Activated CD8-positive, alpha-beta memory T cell treated with anti-CD3 and anti-CD28 coated beads, Interleukin-2, amount 10 ng/mL, durations not matched to agents 7 days and 5 days (primary cell): ENCODE data around the gene MAL. TPM values are rescaled to one million over a fixed set of nuclear protein-coding genes. Genes with fewer than 3 reads are reported as not detected.
A peak's percentile ranks its signal among the peaks of the same experiment; 100 is the strongest.

ENCODE experiments used
- ATAC-seq: fragments of 150-1000 bp; cut with Tn5 transposase; one replicate; pipeline ENCODE4 v1.10.0; 2021; ENCODE audit warnings: moderate library complexity
- CTCF ChIA-PET: fragments of 350-600 bp; sonication (Branson Sonifier 250); formaldehyde crosslinking; loops from one replicate; lab custom pipeline; 2021; ENCODE audit warnings: antibody characterized with exemption; lab: Charles Lee
- DNase-seq: peaks from one replicate; pipeline ENCODE4 v3.0.0-alpha.2; 2020
- H3K27ac Mint-ChIP-seq: one replicate; pipeline ENCODE4 v1.8.0; 2021; ENCODE audit warnings: mild to moderate bottlenecking, mixed read lengths
- H3K27me3 Mint-ChIP-seq: one replicate; pipeline ENCODE4 v1.8.0; 2021; ENCODE audit warnings: mixed read lengths
- H3K36me3 Mint-ChIP-seq: one replicate; pipeline ENCODE4 v1.8.0; 2021; ENCODE audit warnings: mild to moderate bottlenecking, mixed read lengths
- H3K4me1 Mint-ChIP-seq: one replicate; pipeline ENCODE4 v1.8.0; 2021; ENCODE audit warnings: mixed read lengths
- H3K4me3 Mint-ChIP-seq: one replicate; pipeline ENCODE4 v1.8.0; 2021; ENCODE audit warnings: mild to moderate bottlenecking, moderate library complexity, mixed read lengths
- H3K9me3 Mint-ChIP-seq: one replicate; pipeline ENCODE4 v1.8.0; 2022; ENCODE audit warnings: low read depth, mixed read lengths
- total RNA-seq, 2 experiments: library from RNA; stranded (reverse); gene quantifications; one replicate each; pipeline ENCODE4 v1.2.3, GENCODE V29; 2021

The MAL gene
- total RNA-seq, 2 experiments from 2014 or later, result 54.6 to 178 TPM

GRCh38 chr2:94992360-94992759, 33.1 kb upstream of the MAL start:
- DNase-seq (no peak), ATAC-seq (no peak)
- Mint-ChIP-seq H3K27me3 (peaks cover 19% of the 10 kb centered on the region), H3K4me3 (no peak overlapping the region), H3K4me1 (no peaks in the 10 kb centered on the region), H3K27ac (no peak overlapping the region), H3K9me3 (no peaks in the 10 kb centered on the region), H3K36me3 (no peaks in the 10 kb centered on the region)
- CTCF ChIA-PET, result no interaction called here

DNA sequence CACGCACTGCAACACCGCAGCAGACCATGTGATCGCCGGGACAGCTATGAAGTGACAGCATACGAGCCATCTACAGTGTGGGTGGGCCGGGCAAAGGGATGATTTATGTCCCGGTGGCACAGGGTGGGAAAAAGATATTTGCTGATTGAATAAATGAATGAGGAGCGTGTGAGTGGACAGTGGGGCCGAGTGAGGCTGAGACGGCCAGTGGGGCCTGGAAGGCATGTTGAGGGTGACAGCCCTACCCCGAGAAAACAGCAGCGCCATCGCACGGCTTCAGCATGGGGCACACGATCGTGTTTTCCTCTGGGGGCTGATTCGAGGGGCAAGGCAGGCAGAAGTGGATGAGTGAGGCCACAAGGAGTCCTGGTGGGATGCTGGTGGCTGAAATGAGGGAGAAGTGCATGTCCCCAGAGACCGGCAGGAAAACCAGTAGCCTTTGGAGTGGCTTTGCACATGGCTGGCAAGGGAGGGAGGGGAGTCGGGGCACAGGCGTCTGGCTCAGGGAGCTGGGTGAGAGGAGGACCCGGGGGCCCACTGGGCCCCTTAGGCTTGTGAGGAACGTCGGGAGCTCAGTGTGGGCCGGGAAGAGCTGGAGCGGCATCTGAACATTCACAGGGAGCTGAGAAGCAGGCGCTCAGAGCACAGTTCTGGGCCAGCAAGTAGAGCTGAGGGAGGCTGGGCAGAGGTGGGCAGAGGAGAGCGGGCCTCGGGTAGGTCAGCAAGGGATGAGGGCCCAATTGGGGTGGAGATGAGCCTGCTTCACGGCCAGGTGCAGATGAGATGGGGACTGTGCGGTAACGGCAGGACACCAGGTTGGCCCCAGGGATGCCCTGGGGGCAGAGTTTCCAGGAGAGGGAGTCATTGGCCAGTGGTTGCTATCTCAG, 32.1 kb upstream of the MAL start:
- Mint-ChIP-seq H3K27me3 (peaks cover 23% of the 10 kb centered on the region), H3K4me3 (no peak overlapping the region), H3K4me1 (no peaks in the 10 kb centered on the region), H3K9me3 (no peaks in the 10 kb centered on the region), H3K27ac (no peak overlapping the region), H3K36me3 (no peaks in the 10 kb centered on the region)
- DNase-seq (no peak), ATAC-seq (no peak)
- CTCF ChIA-PET, result no interaction called here

DNA sequence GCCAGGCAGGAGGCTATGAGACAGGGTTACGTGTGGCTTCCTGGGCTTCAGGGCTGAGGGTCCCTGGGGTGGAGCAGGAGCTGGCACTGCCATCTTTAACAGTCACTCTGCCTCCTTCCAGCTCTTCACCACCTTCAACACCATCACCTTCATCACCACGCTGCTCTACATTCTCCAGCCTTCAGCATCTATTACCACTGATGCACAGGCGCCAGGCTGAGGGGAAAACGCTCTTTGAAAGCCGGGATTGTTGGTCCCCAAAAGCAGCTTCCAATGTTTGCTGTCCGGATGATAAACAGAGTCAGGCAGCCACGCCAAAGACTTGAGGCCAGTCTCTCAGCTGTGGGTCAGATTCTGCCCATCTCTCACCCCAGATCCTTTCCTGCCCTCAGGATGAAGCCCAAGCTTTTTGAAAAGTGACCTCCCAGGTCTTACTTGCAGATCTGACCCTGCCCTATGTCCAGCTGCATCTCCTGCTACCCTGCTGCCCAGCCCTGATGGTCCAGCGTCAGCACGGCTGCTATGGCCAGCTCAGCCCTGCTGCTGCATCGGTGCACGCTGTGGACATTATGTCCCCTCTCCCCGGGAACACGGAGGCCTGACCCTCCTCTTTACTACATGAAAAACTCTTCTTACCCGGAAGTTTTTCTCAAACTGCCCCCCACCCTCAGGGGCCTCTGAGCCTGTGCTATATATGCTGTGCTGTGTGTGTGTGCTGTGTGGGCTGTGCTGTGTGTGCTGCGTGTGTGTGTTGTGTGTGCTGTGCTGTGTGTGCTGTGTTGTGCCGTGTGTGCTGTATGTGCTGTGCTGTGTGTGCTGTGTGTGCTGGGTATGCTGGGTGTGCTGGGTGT, 31.2 kb upstream of the MAL start:
- ATAC-seq (no peak), DNase-seq (no peak)
- H3K27ac Mint-ChIP-seq, result no peak overlapping the region
- CTCF ChIA-PET, result no interaction called here
- peaks cover 26% of the 10 kb centered on the region for H3K27me3 Mint-ChIP-seq
- no peaks in the 10 kb centered on the region for H3K4me1 Mint-ChIP-seq
- H3K4me3 Mint-ChIP-seq, result no peak overlapping the region
- H3K36me3 Mint-ChIP-seq, result no peaks in the 10 kb centered on the region
- no peaks in the 10 kb centered on the region for H3K9me3 Mint-ChIP-seq

GRCh38 chr2:94994914-94995552, 30.5 kb upstream of the MAL start:
- no peak overlapping the region for H3K4me3 Mint-ChIP-seq
- H3K27me3 Mint-ChIP-seq, result peaks cover 27% of the 10 kb centered on the region
- no peak for DNase-seq
- CTCF ChIA-PET, result interaction anchor here (1.5 kb wide), 1 partner anchor 8 kb away, joined by 4 read pairs; no protein-coding TSS in a partner anchor
- no peaks in the 10 kb centered on the region for H3K9me3 Mint-ChIP-seq
- ATAC-seq, result no peak
- H3K4me1 Mint-ChIP-seq, result no peaks in the 10 kb centered on the region
- H3K27ac Mint-ChIP-seq, result no peak overlapping the region
- H3K36me3 Mint-ChIP-seq, result no peaks in the 10 kb centered on the region

GRCh38 chr2:94995553-94996304, 29.8 kb upstream of the MAL start:
- DNase-seq (no peak), ATAC-seq (no peak)
- no peak overlapping the region for H3K27ac Mint-ChIP-seq
- peaks cover 29% of the 10 kb centered on the region for H3K27me3 Mint-ChIP-seq
- no peak overlapping the region for H3K4me3 Mint-ChIP-seq
- H3K4me1 Mint-ChIP-seq, result no peaks in the 10 kb centered on the region
- CTCF ChIA-PET, result interaction anchor here (1.5 kb wide), 1 partner anchor 9 kb away, joined by 4 read pairs; no protein-coding TSS in a partner anchor
- H3K36me3 Mint-ChIP-seq, result no peaks in the 10 kb centered on the region
- H3K9me3 Mint-ChIP-seq, result no peaks in the 10 kb centered on the region

DNA sequence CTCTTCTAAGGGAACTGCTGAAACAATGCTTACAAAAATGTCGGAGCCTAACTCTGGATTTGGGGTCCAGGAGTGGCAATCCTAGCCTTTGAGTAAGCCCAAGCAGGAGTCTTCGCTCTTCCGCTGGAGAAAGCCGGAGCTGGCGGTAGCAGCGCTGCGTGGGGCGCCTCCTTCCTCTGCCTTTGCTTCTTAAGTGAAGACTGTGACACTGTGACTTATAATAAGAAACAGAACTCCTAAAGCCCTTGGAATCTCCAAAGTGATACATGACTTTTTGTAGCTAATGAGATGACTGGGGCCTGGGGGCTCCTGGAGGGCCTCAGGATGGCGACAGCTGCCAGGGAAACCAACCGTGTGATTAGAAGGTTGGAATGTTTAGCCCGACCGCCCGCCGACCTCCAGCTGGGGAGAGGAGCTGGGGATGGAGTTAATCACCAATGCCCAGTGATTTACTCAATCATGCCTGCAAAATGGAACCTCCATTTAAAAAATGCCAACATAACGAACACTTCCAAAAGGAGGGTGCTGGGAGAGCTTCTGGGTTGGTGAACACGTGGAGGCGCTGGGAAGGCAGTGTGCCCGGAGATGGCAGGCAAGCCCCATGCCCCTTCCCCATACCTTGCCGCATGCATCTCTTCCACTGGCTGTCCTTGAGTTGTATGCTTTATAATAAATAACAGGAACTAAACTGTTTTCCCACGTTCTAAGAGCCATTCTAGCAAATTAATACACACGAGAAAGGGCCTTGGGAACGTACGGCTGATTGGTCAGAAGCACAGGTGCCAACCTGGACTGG, 29.0 kb upstream of the MAL start:
- peaks cover 29% of the 10 kb centered on the region for H3K27me3 Mint-ChIP-seq
- H3K9me3 Mint-ChIP-seq, result no peaks in the 10 kb centered on the region
- CTCF ChIA-PET, result interaction anchor here (1.5 kb wide), 1 partner anchor 10 kb away, joined by 4 read pairs; no protein-coding TSS in a partner anchor
- no peak overlapping the region for H3K4me3 Mint-ChIP-seq
- ATAC-seq (no peak), DNase-seq (no peak)
- no peaks in the 10 kb centered on the region for H3K36me3 Mint-ChIP-seq
- no peak overlapping the region for H3K27ac Mint-ChIP-seq
- H3K4me1 Mint-ChIP-seq, result no peaks in the 10 kb centered on the region

DNA sequence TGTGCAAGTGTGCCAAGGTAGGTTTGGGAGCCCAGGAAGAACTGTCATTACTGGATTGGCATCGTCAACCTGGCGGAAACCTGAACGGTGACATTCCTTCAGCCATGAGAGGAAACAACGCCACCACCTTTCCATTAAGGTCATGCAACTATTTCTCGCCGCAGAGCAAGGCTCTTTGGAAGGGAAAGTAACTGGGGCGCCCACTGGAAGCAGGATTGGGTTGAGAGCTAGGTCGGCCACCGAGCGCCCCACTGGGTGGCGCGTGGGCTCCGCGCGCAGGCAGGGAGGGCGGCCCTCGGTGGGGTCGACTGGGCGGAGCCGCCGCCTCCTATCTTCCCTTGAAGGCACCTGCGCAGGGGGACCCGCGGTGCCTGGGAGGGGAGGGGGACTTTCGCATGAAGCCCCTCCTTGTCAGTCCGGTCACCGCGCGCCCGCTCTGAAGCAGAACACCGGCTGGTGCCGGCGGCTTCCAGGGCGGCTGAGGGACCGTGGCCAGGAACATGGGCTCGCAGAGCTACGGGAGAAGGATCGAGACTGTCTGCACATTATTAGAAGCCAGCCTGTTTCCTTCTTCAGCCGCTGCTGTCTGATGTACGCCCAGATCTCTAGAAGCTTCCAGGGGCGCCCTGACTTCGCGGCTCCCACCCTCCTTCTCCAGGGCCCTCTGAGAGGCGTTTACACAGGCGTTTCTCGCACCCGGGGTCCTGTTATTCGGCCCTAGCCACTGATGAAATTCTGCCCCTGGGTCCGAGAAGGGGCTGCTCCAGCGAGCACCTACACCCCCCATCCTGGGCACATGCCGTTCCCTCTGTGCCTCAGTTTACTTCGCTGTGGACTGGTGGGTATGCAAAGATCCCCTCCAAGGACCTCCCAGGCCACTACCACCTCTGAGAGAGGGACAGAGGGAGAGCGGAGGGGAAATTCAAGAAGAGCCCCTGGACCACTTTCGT, 27.3 kb upstream of the MAL start:
- DNase-seq (no peak), ATAC-seq (peak; percentile 30)
- CTCF ChIA-PET, result interaction anchor here (1.2 kb wide), 1 partner anchor 81 kb away, joined by 4 read pairs; no protein-coding TSS in a partner anchor
- Mint-ChIP-seq H3K27ac (no peak overlapping the region), H3K4me1 (no peaks in the 10 kb centered on the region), H3K36me3 (no peaks in the 10 kb centered on the region), H3K9me3 (no peaks in the 10 kb centered on the region), H3K4me3 (no peak overlapping the region), H3K27me3 (peaks cover 31% of the 10 kb centered on the region)

GRCh38 chr2:94999431-94999883, 26.1 kb upstream of the MAL start:
- no peak for ATAC-seq
- CTCF ChIA-PET, result no interaction called here
- no peak overlapping the region for H3K27ac Mint-ChIP-seq

GRCh38 chr2:95001051-95001562, 24.4 kb upstream of the MAL start:
- no peaks in the 10 kb centered on the region for H3K36me3 Mint-ChIP-seq
- H3K27me3 Mint-ChIP-seq, result peaks cover 39% of the 10 kb centered on the region
- peaks cover 5% of the 10 kb centered on the region for H3K4me1 Mint-ChIP-seq
- H3K9me3 Mint-ChIP-seq, result no peaks in the 10 kb centered on the region
- ATAC-seq (no peak), DNase-seq (no peak)
- H3K27ac Mint-ChIP-seq, result no peak overlapping the region
- no peak overlapping the region for H3K4me3 Mint-ChIP-seq
- CTCF ChIA-PET, result no interaction called here

More at GRCh38 chr2:94999431-94999883, 26.1 kb upstream of the MAL start:
- H3K27me3 Mint-ChIP-seq, result peaks cover 37% of the 10 kb centered on the region
- DNase-seq, result no peak
- peaks cover 2% of the 10 kb centered on the region for H3K4me1 Mint-ChIP-seq
- H3K9me3 Mint-ChIP-seq, result no peaks in the 10 kb centered on the region
- no peaks in the 10 kb centered on the region for H3K36me3 Mint-ChIP-seq
- no peak overlapping the region for H3K4me3 Mint-ChIP-seq

DNA sequence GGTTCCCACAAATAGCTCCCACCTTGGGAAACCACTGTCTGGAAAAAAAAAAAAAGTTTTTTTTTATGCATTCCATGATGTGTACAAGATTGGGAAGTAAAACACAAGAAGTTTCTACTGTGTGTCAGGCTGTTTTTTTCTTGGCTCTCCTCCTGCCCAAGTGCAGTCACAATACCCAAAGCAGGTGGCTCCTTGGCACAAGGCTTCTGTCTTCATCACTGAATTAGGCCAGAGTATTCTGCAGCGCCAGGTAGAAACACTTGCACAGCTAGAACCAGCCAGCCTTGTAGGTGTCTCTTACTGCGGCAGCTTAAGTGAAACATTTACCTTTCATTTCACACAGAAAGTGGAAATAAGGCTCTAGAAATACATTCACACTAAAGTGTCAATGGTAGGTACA, 23.8 kb upstream of the MAL start:
- H3K36me3 Mint-ChIP-seq, result no peaks in the 10 kb centered on the region
- DNase-seq (no peak), ATAC-seq (no peak)
- H3K27ac Mint-ChIP-seq, result no peak overlapping the region
- peaks cover 5% of the 10 kb centered on the region for H3K4me1 Mint-ChIP-seq
- H3K4me3 Mint-ChIP-seq, result no peak overlapping the region
- no peaks in the 10 kb centered on the region for H3K9me3 Mint-ChIP-seq
- CTCF ChIA-PET, result no interaction called here
- H3K27me3 Mint-ChIP-seq, result peaks cover 39% of the 10 kb centered on the region

GRCh38 chr2:95002498-95002897, 23.0 kb upstream of the MAL start:
- H3K27me3 Mint-ChIP-seq, result peaks cover 31% of the 10 kb centered on the region

More at GRCh38 chr2:95002498-95002897, 23.0 kb upstream of the MAL start:
- no peak overlapping the region for H3K4me3 Mint-ChIP-seq
- H3K27ac Mint-ChIP-seq, result no peak overlapping the region
- no peaks in the 10 kb centered on the region for H3K9me3 Mint-ChIP-seq
- CTCF ChIA-PET, result interaction anchor here (1.1 kb wide), 1 partner anchor 45 kb away, joined by 4 read pairs; no protein-coding TSS in a partner anchor
- peaks cover 5% of the 10 kb centered on the region for H3K4me1 Mint-ChIP-seq
- H3K36me3 Mint-ChIP-seq, result no peaks in the 10 kb centered on the region
- ATAC-seq (no peak), DNase-seq (no peak)
